HL-60 (cell line): Measurements from ENCODE around the gene EDA.

Experiments used
- CTCF ChIP-seq: IDR thresholded peaks from one replicate; pipeline ENCODE4 v1.5.1; 2011; ENCODE audit warnings: low read length, control low read depth, inconsistent platforms; ENCODE audit not compliant: insufficient read depth
- POLR2AphosphoS5 ChIP-seq: IDR thresholded peaks from 2 replicates; pipeline ENCODE4 v1.6.1; 2012; ENCODE audit warnings: low read depth

GRCh38 chrX:70034646-70035045 is 418.7 kb downstream of the EDA start:
- TF ChIP-seq CTCF = no peak
- no peak for TF ChIP-seq POLR2AphosphoS5
